ENCODE data around the gene EPHA8. TPM values are rescaled to one million over a fixed set of nuclear protein-coding genes. Genes with fewer than 3 reads are reported as not detected.
A peak's percentile ranks its signal among the peaks of the same experiment; 100 is the strongest.

Gene EPHA8
- total RNA-seq, 1 donor from 2014 or later: not detected

- intact Hi-C loops (cut with DNase I): no loop called here
- DNase-seq: peak; percentile 19
- ATAC-seq (ENCODE audit: poor library complexity): no peak
These were observed 29.9 kb upstream of the EPHA8 start for GRCh38 chr1:22533244-22533895.

GRCh38 chr1:22534951-22535350 lies 28.3 kb upstream of the EPHA8 start:
- intact Hi-C loops (cut with DNase I): no loop called here
- DNase-seq (no peak), ATAC-seq (ENCODE audit: poor library complexity) (no peak)

GRCh38 chr1:22535399-22535798 lies 27.9 kb upstream of the EPHA8 start:
- intact Hi-C loops (cut with DNase I): no loop called here
- peak; percentile 33 for DNase-seq
- ATAC-seq (ENCODE audit: poor library complexity): no peak

- ATAC-seq (ENCODE audit: poor library complexity) (no peak), DNase-seq (peak; percentile 26)
- intact Hi-C loops (cut with DNase I): no loop called here
These were observed 26.8 kb upstream of the EPHA8 start for GRCh38 chr1:22536506-22536905.

- DNase-seq: peak; percentile 41
These were observed 25.7 kb upstream of the EPHA8 start for GRCh38 chr1:22537441-22538139.

GRCh38 chr1:22539510-22540118 lies 23.7 kb upstream of the EPHA8 start:
- ATAC-seq (ENCODE audit: poor library complexity) (no peak), DNase-seq (no peak)
- intact Hi-C loops (cut with DNase I): no loop called here

More at GRCh38 chr1:22537441-22538139, 25.7 kb upstream of the EPHA8 start:
- no peak for ATAC-seq (ENCODE audit: poor library complexity)
- intact Hi-C loops (cut with DNase I): no loop called here

GRCh38 chr1:22540337-22540736 lies 23.0 kb upstream of the EPHA8 start:
- DNase-seq (no peak), ATAC-seq (ENCODE audit: poor library complexity) (no peak)
- intact Hi-C loops (cut with DNase I): no loop called here

GRCh38 chr1:22542886-22543285 lies 20.4 kb upstream of the EPHA8 start:
- intact Hi-C loops (cut with DNase I): no loop called here
- no peak for ATAC-seq (ENCODE audit: poor library complexity)
- DNase-seq: no peak

- no peak for ATAC-seq (ENCODE audit: poor library complexity)
- no peak for DNase-seq
- intact Hi-C loops (cut with DNase I): no loop called here
These were observed 19.6 kb upstream of the EPHA8 start for GRCh38 chr1:22543679-22544078.

GRCh38 chr1:22544606-22545005 lies 18.7 kb upstream of the EPHA8 start:
- ATAC-seq (ENCODE audit: poor library complexity) (no peak), DNase-seq (no peak)
- intact Hi-C loops (cut with DNase I): no loop called here

GRCh38 chr1:22545141-22545540 lies 18.1 kb upstream of the EPHA8 start:
- no peak for ATAC-seq (ENCODE audit: poor library complexity)
- no peak for DNase-seq
- intact Hi-C loops (cut with DNase I): no loop called here

- intact Hi-C loops (cut with DNase I): no loop called here
- ATAC-seq (ENCODE audit: poor library complexity) (no peak), DNase-seq (no peak)
These were observed 16.0 kb upstream of the EPHA8 start for GRCh38 chr1:22547186-22547817.

- DNase-seq: no peak
- no peak for ATAC-seq (ENCODE audit: poor library complexity)
- intact Hi-C loops (cut with DNase I): no loop called here
These were observed 15.3 kb upstream of the EPHA8 start for GRCh38 chr1:22547818-22548462.

- intact Hi-C loops (cut with DNase I): no loop called here
- DNase-seq (no peak), ATAC-seq (ENCODE audit: poor library complexity) (no peak)
These were observed 13.3 kb upstream of the EPHA8 start for GRCh38 chr1:22550021-22550420.

GRCh38 chr1:22551591-22551990 lies 11.7 kb upstream of the EPHA8 start:
- DNase-seq (no peak), ATAC-seq (ENCODE audit: poor library complexity) (no peak)
- intact Hi-C loops (cut with DNase I): no loop called here

- DNase-seq: no peak
- intact Hi-C loops (cut with DNase I): no loop called here
- no peak for ATAC-seq (ENCODE audit: poor library complexity)
These were observed 11.3 kb upstream of the EPHA8 start for GRCh38 chr1:22552021-22552420.

- no peak for ATAC-seq (ENCODE audit: poor library complexity)
- DNase-seq: no peak
- intact Hi-C loops (cut with DNase I): no loop called here
These were observed 10.0 kb upstream of the EPHA8 start for GRCh38 chr1:22553104-22553880.

GRCh38 chr1:22553991-22554522 lies 9.2 kb upstream of the EPHA8 start:
- ATAC-seq (ENCODE audit: poor library complexity): no peak
- DNase-seq: no peak
- intact Hi-C loops (cut with DNase I): no loop called here

Data from Right ventricle myocardium superior (tissue), 1 donor.